ENCODE results near the gene MAP3K3. TPM values are rescaled to one million over a fixed set of nuclear protein-coding genes. Genes with fewer than 3 reads are reported as not detected.

The MAP3K3 gene
- total and polyA plus RNA-seq, 9 of the 15 experiments (the other 6 are each of a cell fraction or from before 2014, with no cell fraction given): 0.69 to 16.5 (median 12.1) TPM

DNA sequence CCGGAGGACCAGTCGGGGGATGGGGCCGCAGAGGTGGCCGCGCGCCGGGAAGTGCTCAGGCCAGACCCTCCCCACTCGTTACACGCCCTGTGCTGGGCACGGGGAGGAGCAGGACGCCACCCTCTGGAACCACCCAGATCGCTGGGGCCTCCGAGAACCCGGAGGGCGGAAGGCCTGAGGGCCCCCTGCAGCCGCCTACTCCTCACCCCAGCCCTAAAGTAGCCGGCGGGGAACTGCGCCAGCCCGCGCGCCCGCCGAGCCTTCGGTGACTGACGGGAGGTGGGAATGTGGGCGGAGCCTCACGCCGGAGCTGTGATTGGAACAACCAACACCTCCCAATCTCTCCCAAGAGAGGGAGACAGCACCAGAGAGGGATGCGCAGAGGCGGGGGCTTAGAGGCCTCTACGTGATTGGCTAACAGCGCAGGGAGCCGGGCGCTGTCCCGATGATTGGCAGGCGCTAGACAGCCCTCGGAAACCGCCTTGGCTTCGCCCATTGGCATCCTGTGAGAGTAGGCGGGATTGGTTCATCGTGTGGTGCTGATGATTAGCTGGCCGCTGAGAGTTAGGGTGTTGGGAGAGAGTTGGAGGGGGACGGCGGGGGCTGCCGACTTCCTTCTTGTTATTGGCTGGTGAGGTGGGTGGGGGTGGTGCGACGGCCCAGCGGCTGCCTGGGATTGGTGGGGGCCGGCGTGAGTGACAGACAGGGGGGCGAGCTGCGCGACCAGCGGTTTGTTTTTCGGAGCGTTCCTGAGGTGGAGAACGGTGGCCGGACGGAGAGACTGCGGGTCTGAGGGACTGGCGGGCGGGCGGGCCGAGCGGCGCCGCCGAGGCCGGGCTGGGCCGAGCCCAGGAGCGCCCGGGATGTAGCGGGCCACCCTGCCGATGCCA is at the start of gene MAP3K3 (continued):
- TF ChIP-seq ZBTB8A (IDR thresholded peaks at IDR 0.05; ENCODE audit: partially characterized antibody): no peak
- TF ChIP-seq, protein P1, sequence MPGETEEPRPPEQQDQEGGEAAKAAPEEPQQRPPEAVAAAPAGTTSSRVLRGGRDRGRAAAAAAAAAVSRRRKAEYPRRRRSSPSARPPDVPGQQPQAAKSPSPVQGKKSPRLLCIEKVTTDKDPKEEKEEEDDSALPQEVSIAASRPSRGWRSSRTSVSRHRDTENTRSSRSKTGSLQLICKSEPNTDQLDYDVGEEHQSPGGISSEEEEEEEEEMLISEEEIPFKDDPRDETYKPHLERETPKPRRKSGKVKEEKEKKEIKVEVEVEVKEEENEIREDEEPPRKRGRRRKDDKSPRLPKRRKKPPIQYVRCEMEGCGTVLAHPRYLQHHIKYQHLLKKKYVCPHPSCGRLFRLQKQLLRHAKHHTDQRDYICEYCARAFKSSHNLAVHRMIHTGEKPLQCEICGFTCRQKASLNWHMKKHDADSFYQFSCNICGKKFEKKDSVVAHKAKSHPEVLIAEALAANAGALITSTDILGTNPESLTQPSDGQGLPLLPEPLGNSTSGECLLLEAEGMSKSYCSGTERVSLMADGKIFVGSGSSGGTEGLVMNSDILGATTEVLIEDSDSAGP (CRISPR knock-in tag; IDR thresholded peaks at IDR 0.05): no peak
- no peak for TF ChIP-seq ZNF830 (CRISPR knock-in tag; IDR thresholded peaks at IDR 0.05)
- TF ChIP-seq SMAD1 (IDR thresholded peaks at IDR 0.05; ENCODE audit: low read depth, low read length, partially characterized antibody): peak; percentile 64
- no peak for TF ChIP-seq YBX1 (IDR thresholded peaks at IDR 0.05)
- TF ChIP-seq BRD4 (IDR thresholded peaks at IDR 0.05): no peak
- TF ChIP-seq SP2 (IDR thresholded peaks at IDR 0.05; ENCODE audit: extremely low read depth, low read depth, low read length, poor library complexity, severe bottlenecking): peak; percentile 66
- TF ChIP-seq, protein P2, sequence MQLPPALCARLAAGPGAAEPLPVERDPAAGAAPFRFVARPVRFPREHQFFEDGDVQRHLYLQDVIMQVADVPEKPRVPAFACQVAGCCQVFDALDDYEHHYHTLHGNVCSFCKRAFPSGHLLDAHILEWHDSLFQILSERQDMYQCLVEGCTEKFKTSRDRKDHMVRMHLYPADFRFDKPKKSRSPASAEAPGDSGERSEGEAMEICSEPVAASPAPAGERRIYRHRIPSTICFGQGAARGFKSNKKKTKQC (CRISPR knock-in tag; IDR thresholded peaks at IDR 0.05): peak; percentile 15; the same call in 1 of the 2 replicates
- no peak for TF ChIP-seq CBFA2T3 (IDR thresholded peaks at IDR 0.05)
- TF ChIP-seq ZFP1 (CRISPR knock-in tag; IDR thresholded peaks at IDR 0.05): no peak
- TF ChIP-seq, protein P3, sequence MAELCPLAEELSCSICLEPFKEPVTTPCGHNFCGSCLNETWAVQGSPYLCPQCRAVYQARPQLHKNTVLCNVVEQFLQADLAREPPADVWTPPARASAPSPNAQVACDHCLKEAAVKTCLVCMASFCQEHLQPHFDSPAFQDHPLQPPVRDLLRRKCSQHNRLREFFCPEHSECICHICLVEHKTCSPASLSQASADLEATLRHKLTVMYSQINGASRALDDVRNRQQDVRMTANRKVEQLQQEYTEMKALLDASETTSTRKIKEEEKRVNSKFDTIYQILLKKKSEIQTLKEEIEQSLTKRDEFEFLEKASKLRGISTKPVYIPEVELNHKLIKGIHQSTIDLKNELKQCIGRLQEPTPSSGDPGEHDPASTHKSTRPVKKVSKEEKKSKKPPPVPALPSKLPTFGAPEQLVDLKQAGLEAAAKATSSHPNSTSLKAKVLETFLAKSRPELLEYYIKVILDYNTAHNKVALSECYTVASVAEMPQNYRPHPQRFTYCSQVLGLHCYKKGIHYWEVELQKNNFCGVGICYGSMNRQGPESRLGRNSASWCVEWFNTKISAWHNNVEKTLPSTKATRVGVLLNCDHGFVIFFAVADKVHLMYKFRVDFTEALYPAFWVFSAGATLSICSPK (IDR thresholded peaks at IDR 0.05; ENCODE audit: borderline replicate concordance): no peak
- TF ChIP-seq, protein P4, sequence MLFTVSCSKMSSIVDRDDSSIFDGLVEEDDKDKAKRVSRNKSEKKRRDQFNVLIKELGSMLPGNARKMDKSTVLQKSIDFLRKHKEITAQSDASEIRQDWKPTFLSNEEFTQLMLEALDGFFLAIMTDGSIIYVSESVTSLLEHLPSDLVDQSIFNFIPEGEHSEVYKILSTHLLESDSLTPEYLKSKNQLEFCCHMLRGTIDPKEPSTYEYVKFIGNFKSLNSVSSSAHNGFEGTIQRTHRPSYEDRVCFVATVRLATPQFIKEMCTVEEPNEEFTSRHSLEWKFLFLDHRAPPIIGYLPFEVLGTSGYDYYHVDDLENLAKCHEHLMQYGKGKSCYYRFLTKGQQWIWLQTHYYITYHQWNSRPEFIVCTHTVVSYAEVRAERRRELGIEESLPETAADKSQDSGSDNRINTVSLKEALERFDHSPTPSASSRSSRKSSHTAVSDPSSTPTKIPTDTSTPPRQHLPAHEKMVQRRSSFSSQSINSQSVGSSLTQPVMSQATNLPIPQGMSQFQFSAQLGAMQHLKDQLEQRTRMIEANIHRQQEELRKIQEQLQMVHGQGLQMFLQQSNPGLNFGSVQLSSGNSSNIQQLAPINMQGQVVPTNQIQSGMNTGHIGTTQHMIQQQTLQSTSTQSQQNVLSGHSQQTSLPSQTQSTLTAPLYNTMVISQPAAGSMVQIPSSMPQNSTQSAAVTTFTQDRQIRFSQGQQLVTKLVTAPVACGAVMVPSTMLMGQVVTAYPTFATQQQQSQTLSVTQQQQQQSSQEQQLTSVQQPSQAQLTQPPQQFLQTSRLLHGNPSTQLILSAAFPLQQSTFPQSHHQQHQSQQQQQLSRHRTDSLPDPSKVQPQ (CRISPR knock-in tag; IDR thresholded peaks at IDR 0.05; ENCODE audit: borderline replicate concordance): no peak
- no peak for TF ChIP-seq ZNF76 (CRISPR knock-in tag; IDR thresholded peaks at IDR 0.05; ENCODE audit: borderline replicate concordance)
- no peak for TF ChIP-seq ZFP30 (CRISPR knock-in tag; IDR thresholded peaks at IDR 0.05; ENCODE audit: borderline replicate concordance)
- TF ChIP-seq ZNF695 (CRISPR knock-in tag; IDR thresholded peaks at IDR 0.05): no peak
- no peak for TF ChIP-seq CC2D1A (IDR thresholded peaks at IDR 0.05)
- no peak for TF ChIP-seq MIER1 (IDR thresholded peaks at IDR 0.05; ENCODE audit: low read depth)
- no peak for TF ChIP-seq PCBP2 (IDR thresholded peaks at IDR 0.05; ENCODE audit: low read depth, low read length, poor library complexity, severe bottlenecking)
- TF ChIP-seq PRPF4 (IDR thresholded peaks at IDR 0.05; ENCODE audit: insufficient read depth, low read depth, low read length, poor library complexity, severe bottlenecking): no peak
- TF ChIP-seq BRF1 (IDR thresholded peaks at IDR 0.05; ENCODE audit: borderline replicate concordance, extremely low read depth, insufficient read length): no peak
- TF ChIP-seq MXI1 (IDR thresholded peaks at IDR 0.05; ENCODE audit: low read depth, low read length): no peak
- TF ChIP-seq HCFC1 (IDR thresholded peaks at IDR 0.05; ENCODE audit: low read depth, low read length): no peak
